K562 (cell line): ENCODE measurements around the gene KLHL12. TPM values are rescaled to one million over a fixed set of nuclear protein-coding genes. Genes with fewer than 3 reads are reported as not detected.

Experiments
- ATAC-seq: fragments of 200-7000 bp; cut with Tn5 transposase; 3 replicates; pipeline ENCODE4 v1.9.1; 2020; ENCODE audit warnings: moderate library complexity
- BruUV-seq: library from RNA; stranded (reverse); fragments of 400-500 nt; replicated peaks from 2 replicates; lab custom pipeline; 2021; lab: Mats Ljungman, UMichigan
- CTCF ChIA-PET: fragments of 300-600 bp; formaldehyde crosslinking; extraction: SDS; loops from one replicate; lab custom pipeline; 2021; ENCODE audit warnings: low intra/inter-chr PET ratio; lab: Yijun Ruan, JAX
- POLR2A ChIA-PET: fragments of 300-600, 350-650 bp; sonication (Branson Sonifier 250); formaldehyde crosslinking; extraction: SDS; loops from one replicate; lab custom pipeline; 2021; ENCODE audit warnings: antibody characterized with exemption, inconsistent platforms; lab: Yijun Ruan, JAX
- DNase-seq, 4 experiments: peaks; one replicate each; pipeline versions ENCODE4 v3.0.0 to v3.0.0-alpha.2; 2011 to 2018; ENCODE audit warnings: low spot score in 3 of 4, mixed read lengths in 3 of 4; ENCODE audit errors: extremely low read depth in 1 of 4
- FAIRE-seq: peaks from 2 replicates; lab custom pipeline; 2011; peaks lifted over from hg19 to GRCh38; lab: Jason Lieb, UNC
- H2AFZ ChIP-seq: 2 replicates; pipeline ENCODE4 v1.6.0; 2011; ENCODE audit warnings: low read depth, low read length, control low read depth, inconsistent platforms
- H3K27ac ChIP-seq: fragments of 200-600 bp; 3 replicates; pipeline ENCODE4 v1.8.0; 2011; ENCODE audit warnings: low read depth, mild to moderate bottlenecking, control low read depth, inconsistent platforms, low read length, moderate library complexity, mixed read lengths; ENCODE audit errors: extremely low read depth
- H3K27me3 ChIP-seq, 2 experiments: fragments of 300-600 bp in 1 of 2; 2 replicates in 1 of 2; 3 replicates in 1 of 2; pipeline versions ENCODE4 v1.6.0 to v1.8.0; 2011; ENCODE audit warnings: inconsistent platforms in 2 of 2, low read length in 2 of 2, mild to moderate bottlenecking in 1 of 2, mixed read lengths in 1 of 2, moderate library complexity in 1 of 2; ENCODE audit not compliant: control insufficient read depth in 2 of 2, insufficient read depth in 2 of 2
- H3K36me3 ChIP-seq: fragments of 300-600 bp; 3 replicates; pipeline ENCODE4 v1.8.0; 2011; ENCODE audit warnings: mild to moderate bottlenecking, low read length, inconsistent platforms; ENCODE audit not compliant: control insufficient read depth, insufficient read depth
- H3K4me1 ChIP-seq, 2 experiments: fragments of 200-600 bp in 1 of 2; replicated peaks in 1 of 2; 2 replicates in 1 of 2; 3 replicates in 1 of 2; pipeline versions ENCODE4 v1.5.1 to v1.8.0; 2011; ENCODE audit warnings: inconsistent platforms in 2 of 2, low read length in 2 of 2, mild to moderate bottlenecking in 1 of 2, mixed read lengths in 1 of 2, moderate library complexity in 1 of 2; ENCODE audit not compliant: control insufficient read depth in 2 of 2, insufficient read depth in 2 of 2
- H3K4me2 ChIP-seq: 2 replicates; pipeline ENCODE4 v1.6.1; 2011; ENCODE audit warnings: low read length, control low read depth, inconsistent platforms, mixed read lengths; ENCODE audit not compliant: insufficient read depth
- H3K4me3 ChIP-seq: fragments of 200-600 bp; sonication (generic), shearing (Covaris generic); 2 replicates; pipeline ENCODE4 v1.5.1; 2016; ENCODE audit warnings: control low read depth, inconsistent platforms
- H3K79me2 ChIP-seq: fragments of 200-600 bp; 3 replicates; pipeline ENCODE4 v1.8.0; 2011; ENCODE audit warnings: low read length, inconsistent platforms; ENCODE audit not compliant: control insufficient read depth, insufficient read depth
- H3K9ac ChIP-seq, 2 experiments: 2 replicates each; pipeline versions ENCODE4 v1.6.0 to v1.6.1; 2011; ENCODE audit warnings: low read depth in 2 of 2, low read length in 2 of 2, control low read depth in 1 of 2, inconsistent platforms in 1 of 2, mild to moderate bottlenecking in 1 of 2, mixed read lengths in 1 of 2; ENCODE audit not compliant: insufficient read depth in 1 of 2
- H3K9me1 ChIP-seq: one replicate; pipeline ENCODE4 v1.6.0; 2011; ENCODE audit warnings: inconsistent platforms, mild to moderate bottlenecking, low read length, moderate library complexity; ENCODE audit not compliant: control insufficient read depth, insufficient read depth
- H3K9me3 ChIP-seq: replicated peaks from 2 replicates; pipeline ENCODE4 v1.5.1; 2011; ENCODE audit warnings: low read depth, low read length, inconsistent platforms; ENCODE audit not compliant: control insufficient read depth, insufficient read depth
- H4K20me1 ChIP-seq: replicated peaks from 2 replicates; pipeline ENCODE4 v1.6.1; 2011; ENCODE audit warnings: low read length, inconsistent platforms, mixed read lengths; ENCODE audit not compliant: control insufficient read depth, insufficient read depth
- AFF4 ChIP-seq: sonication (generic); formaldehyde crosslinking; IDR thresholded peaks from 2 replicates; pipeline ENCODE4 v1.8.0; 2023; ENCODE audit warnings: mild to moderate bottlenecking, missing genetic modification reagents
- CEBPB ChIP-seq: fragments of 450-650 bp; IDR thresholded peaks from 2 replicates; pipeline ENCODE4 v1.6.1; 2016; ENCODE audit warnings: missing genetic modification characterization, missing compliant biosample characterization
- CEBPG ChIP-seq, 3 experiments: fragments of 200-800 bp in 1 of 3; sonication (Bioruptor generic) in 1 of 3; sonication (generic) in 1 of 3; formaldehyde crosslinking in 1 of 3; IDR thresholded peaks in 2 of 3; conservative IDR thresholded peaks in 1 of 3; 2 replicates each; pipeline versions ENCODE4 v1.6.1 to v1.8.0; 2016 to 2022; ENCODE audit warnings: missing compliant biosample characterization in 2 of 3, missing genetic modification characterization in 2 of 3, mild to moderate bottlenecking in 1 of 3, missing genetic modification reagents in 1 of 3
- MCM3 ChIP-seq: fragments of 450-650 bp; IDR thresholded peaks from 2 replicates; pipeline ENCODE4 v1.6.1; 2016
- PHB ChIP-seq: fragments of 250-450 bp; sonication (Bioruptor Pico); IDR thresholded peaks from 2 replicates; pipeline ENCODE4 v1.5.0; 2021
- RB1 ChIP-seq: fragments of 450-650 bp; IDR thresholded peaks from 2 replicates; pipeline ENCODE4 v1.6.1; 2017; ENCODE audit warnings: low read depth, mild to moderate bottlenecking
- RFX5 ChIP-seq: IDR thresholded peaks from 2 replicates; pipeline ENCODE4 v1.6.1; 2011; ENCODE audit warnings: low read depth, mild to moderate bottlenecking, improper control_type of control experiment, low read length
- ZFX ChIP-seq: sonication (generic); formaldehyde crosslinking; IDR thresholded peaks from 2 replicates; pipeline ENCODE4 v1.8.0; 2022; ENCODE audit warnings: mild to moderate bottlenecking, missing genetic modification reagents, moderate library complexity
- ZNF384 ChIP-seq: IDR thresholded peaks from 2 replicates; pipeline ENCODE4 v1.6.1; 2012; ENCODE audit warnings: low read depth, low read length, improper control_type of control experiment
- ZNF41 ChIP-seq: fragments of 250-450 bp; sonication (Bioruptor Pico); conservative IDR thresholded peaks from 2 replicates; pipeline ENCODE4 v1.4.0; 2020; ENCODE audit warnings: mild to moderate bottlenecking
- ZNF764 ChIP-seq: fragments of 250-450 bp; sonication (Bioruptor Pico); IDR thresholded peaks from 2 replicates; pipeline ENCODE4 v1.4.0; 2020; ENCODE audit warnings: low read depth, mild to moderate bottlenecking, moderate library complexity
- WGBS: fragments of 100-300 bp; shearing (Covaris generic); methylation state at CpG from one replicate; pipeline ENCODE4 v1.1.6; 2016; ENCODE audit warnings: low coverage, mixed read lengths; ENCODE audit not compliant: insufficient coverage; ENCODE audit errors: missing lambda C conversion rate; 5-methylcytosine and 5-hydroxymethylcytosine counted together
- in situ Hi-C: fragments of 300-500 bp; cut with MboI; formaldehyde crosslinking; loops from 4 replicates; pipeline ENCODE4 v1.15.0; 2018; ENCODE audit warnings: inconsistent platforms, mixed read lengths
- intact Hi-C: fragments of 100-400 bp; cut with micrococcal nuclease; formaldehyde crosslinking; loops from 2 replicates; pipeline ENCODE4 v1.14.2; 2022
- polyA plus RNA-seq, 8 experiments: library from polyadenylated mRNA; depleted of rRNA in 4 of 8; stranded (reverse) in 5 of 8; unstranded in 3 of 8; fragments of >200 nt; fragmentation: Nextera tagmentation in 2 of 8; fragmentation: Illumina TruSeq in 1 of 8; extraction: Ambion mirVana in 2 of 8; extraction: Trizol in 1 of 8; gene quantifications; 2 replicates each; pipeline versions ENCODE4 v1.2.1 to v1.2.3, GENCODE V29; 2011 to 2014; ENCODE audit warnings: inconsistent platforms in 1 of 8, missing spikeins in 1 of 8
- total RNA-seq, 7 experiments: library from RNA; depleted of rRNA in 6 of 7; stranded (reverse); fragments of >200 nt in 6 of 7; fragmentation: Illumina TruSeq in 2 of 7; extraction: Trizol in 2 of 7; gene quantifications; 2 replicates each; pipeline versions ENCODE4 v1.2.1 to v1.2.3, GENCODE V29; 2011 to 2021; ENCODE audit warnings: low replicate concordance in 1 of 7

The KLHL12 gene
- total and polyA plus RNA-seq, 9 of the 15 experiments (the other 6 are each of a cell fraction or from before 2014, with no cell fraction given): 23.1 to 85.1 (median 35.0) TPM

GRCh38 chr1:202965422-202965821, 38.4 kb upstream of the KLHL12 start:
- H3K36me3 ChIP-seq: peaks cover 47% of the 10 kb centered on the region
- H3K4me3 ChIP-seq: no peak overlapping the region
- H3K79me2 ChIP-seq: peaks cover 11% of the 10 kb centered on the region; the same call in 2 of the 3 replicates
- BruUV-seq: no TSS peak
- ChIA-PET CTCF (no interaction called here), POLR2A (interaction anchor here (0.6 to 1.6 kb wide), 2 partner anchors 9 to 20 kb away, joined by 3 to 6 read pairs; no protein-coding TSS in a partner anchor)
- no peaks in the 10 kb centered on the region for H3K9me1 ChIP-seq
- in situ Hi-C loops (no loop called here), intact Hi-C loops (no loop called here)
- ATAC-seq: no peak
- no peak overlapping the region for H2AFZ ChIP-seq
- no peak for FAIRE-seq
- H3K4me1 ChIP-seq: peaks cover 20 to 24% of the 10 kb centered on the region in 2 experiments
- H3K27ac ChIP-seq: no peak overlapping the region
- 0 out of 2 replicates have a peak overlapping the region, but pooled peaks have one; percentile 39 for H3K4me2 ChIP-seq
- H3K9ac ChIP-seq: no peak overlapping the region; a peak in 1 of 4 replicates
- no peaks in the 10 kb centered on the region for H3K27me3 ChIP-seq
- no peak for DNase-seq
- H3K9me3 ChIP-seq: no peaks in the 10 kb centered on the region
- 92% methylated on average over 2 of the region's 3 CpGs for WGBS
- TF ChIP-seq ZNF764: no peak
- no peak for TF ChIP-seq RFX5
- no peak for TF ChIP-seq MCM3
- peak; percentile 69 for TF ChIP-seq CEBPB
- no peak for TF ChIP-seq PHB
- TF ChIP-seq CEBPG (CRISPR knock-in tag; IDR thresholded peaks at IDR 0.05): no peak
- peak in 1 of 2 experiments; percentile 37; a peak in 1 of 4 replicates for TF ChIP-seq CEBPG (tag; conservative IDR thresholded peaks at IDR 0.05 in 1 of 2, IDR thresholded peaks at IDR 0.05 in 1 of 2)
- no peak for TF ChIP-seq AFF4 (CRISPR knock-in tag)
- 0 out of 2 replicates have a peak, but pooled peaks have one; percentile 30 for TF ChIP-seq ZNF384
- no peak for TF ChIP-seq ZNF41 (CRISPR knock-in tag)
- TF ChIP-seq ZFX (CRISPR knock-in tag): no peak
- no peak for TF ChIP-seq RB1
- H4K20me1 ChIP-seq: no peaks in the 10 kb centered on the region
